HG03565 (cell line): Measurements from ENCODE around the gene NT5M.
A peak's percentile ranks its signal among the peaks of the same experiment; 100 is the strongest.
"Not testable (repeated sequence)": the region's sequence is repeated elsewhere in the genome, so short reads cannot be mapped to it uniquely, and the experiment has no call there.

Experiments used
- ATAC-seq: cut with Tn5 transposase; IDR thresholded peaks from one replicate; pipeline ENCODE4 v1.9.1; 2021; ENCODE audit warnings: mild to moderate bottlenecking, moderate library complexity; ENCODE audit not compliant: unreplicated experiment

Gene NT5M

GRCh38 chr17:17303010-17303846 lies at the start of gene NT5M:
Gene NT5M (plus strand): TSS chr17:17303373. CDS start chr17:17303551, 178 bp downstream.
- ATAC-seq, result no peak

GRCh38 chr17:17253406-17253805 lies 49.8 kb upstream of the NT5M start:
- ATAC-seq, result no peak

GRCh38 chr17:17254036-17254435 lies 49.1 kb upstream of the NT5M start:
- no peak for ATAC-seq

- not testable (repeated sequence) for ATAC-seq
Observed at GRCh38 chr17:17255689-17256088, 47.5 kb upstream of the NT5M start.

GRCh38 chr17:17256316-17256715 lies 46.9 kb upstream of the NT5M start:
- ATAC-seq, result no peak

GRCh38 chr17:17258011-17258410 lies 45.2 kb upstream of the NT5M start:
- no peak for ATAC-seq

- no peak for ATAC-seq
Observed at GRCh38 chr17:17258998-17259397, 44.2 kb upstream of the NT5M start.

GRCh38 chr17:17264430-17264829 lies 38.7 kb upstream of the NT5M start:
- no peak for ATAC-seq

- no peak for ATAC-seq
Observed at GRCh38 chr17:17269926-17270773, 33.0 kb upstream of the NT5M start.

GRCh38 chr17:17275971-17276370 lies 27.2 kb upstream of the NT5M start:
- ATAC-seq, result no peak

GRCh38 chr17:17277431-17277830 lies 25.7 kb upstream of the NT5M start:
- not testable (repeated sequence) for ATAC-seq

- no peak for ATAC-seq
Observed at GRCh38 chr17:17279316-17279715, 23.9 kb upstream of the NT5M start.

- peak; percentile 85 for ATAC-seq
Observed at GRCh38 chr17:17280613-17281549, 22.3 kb upstream of the NT5M start, which contains the start of gene COPS3. Gene COPS3 (minus strand): TSS chr17:17281246. CDS start chr17:17281186, 60 bp downstream.

- ATAC-seq, result no peak
Observed at GRCh38 chr17:17285951-17286350, 17.2 kb upstream of the NT5M start.

GRCh38 chr17:17289086-17289485 lies 14.1 kb upstream of the NT5M start:
- no peak for ATAC-seq

GRCh38 chr17:17289701-17290100 lies 13.5 kb upstream of the NT5M start:
- no peak for ATAC-seq

GRCh38 chr17:17295141-17295540 lies 8.0 kb upstream of the NT5M start:
- ATAC-seq, result no peak

- ATAC-seq, result no peak
Observed at GRCh38 chr17:17297217-17297616, 6.0 kb upstream of the NT5M start.

- ATAC-seq, result no peak
Observed at GRCh38 chr17:17298108-17298507, 5.1 kb upstream of the NT5M start.
